Testis (tissue), 3 donors: ENCODE data around the gene DCHS2. TPM values are rescaled to one million over a fixed set of nuclear protein-coding genes. Genes with fewer than 3 reads are reported as not detected.
A peak's percentile ranks its signal among the peaks of the same experiment; 100 is the strongest.

ENCODE experiments used
- DNase-seq: peaks from one replicate; pipeline ENCODE4 v3.0.0-alpha.2; 2019
- H3K27ac ChIP-seq, 2 donors: fragments of 200-600 bp; sonication (generic); one replicate each; pipeline ENCODE4 v1.5.1; 2019
- H3K27me3 ChIP-seq: fragments of 200-600 bp; sonication (generic); one replicate; pipeline ENCODE4 v1.5.1; 2019
- H3K36me3 ChIP-seq: fragments of 200-600 bp; sonication (generic); one replicate; pipeline ENCODE4 v1.5.1; 2017; ENCODE audit warnings: low read depth; ENCODE audit errors: missing control alignments
- H3K4me1 ChIP-seq: fragments of 200-600 bp; sonication (generic); one replicate; pipeline ENCODE4 v1.5.1; 2019
- H3K4me3 ChIP-seq, 2 donors: fragments of 200-600 bp; sonication (generic); one replicate each; pipeline ENCODE4 v1.5.1; 2017 to 2019
- H3K9me3 ChIP-seq: fragments of 200-600 bp; sonication (generic); one replicate; pipeline ENCODE4 v1.5.1; 2017
- CTCF ChIP-seq, 3 experiments: fragments of 450-650 bp in 2 of 3; fragments of 200-600 bp in 1 of 3; sonication (generic) in 1 of 3; IDR thresholded peaks; one replicate each; pipeline ENCODE4 v1.5.1; 2016 to 2019; ENCODE audit warnings: antibody characterized with exemption in 3 of 3, mild to moderate bottlenecking in 2 of 3, moderate library complexity in 1 of 3
- POLR2A ChIP-seq: fragments of 450-650 bp; IDR thresholded peaks from one replicate; pipeline ENCODE4 v1.6.1; 2017; ENCODE audit warnings: antibody characterized with exemption, mild to moderate bottlenecking, moderate library complexity
- WGBS, 2 donors: methylation state at CpG; one replicate each; pipeline ENCODE4 v1.1.5; 2018; 5-methylcytosine and 5-hydroxymethylcytosine counted together
- intact Hi-C: fragments of 100-400 bp; cut with DNase I; formaldehyde crosslinking; loops from one replicate; pipeline ENCODE4 v1.15.1; 2023; ENCODE audit warnings: low total_unique reads
- polyA plus RNA-seq: library from polyadenylated mRNA; stranded (reverse); fragments of 350-450 nt; fragmentation: Illumina TruSeq; extraction: RNeasy Lipid Tissue Mini Kit (QIAGEN cat#74804); gene quantifications from one replicate; pipeline ENCODE4 v1.2.3, GENCODE V29; 2014; ENCODE audit warnings: low read depth, low replicate concordance; ENCODE audit not compliant: insufficient read depth
- total RNA-seq, 2 donors: library from RNA; depleted of rRNA; stranded (reverse); fragments of >200 nt; gene quantifications; one replicate each; pipeline ENCODE4 v1.2.3, GENCODE V29; 2016

DCHS2 gene
- total and polyA plus RNA-seq, 3 donors from 2014 or later, result 2.4 to 6.5 (median 4.7) TPM

DNA sequence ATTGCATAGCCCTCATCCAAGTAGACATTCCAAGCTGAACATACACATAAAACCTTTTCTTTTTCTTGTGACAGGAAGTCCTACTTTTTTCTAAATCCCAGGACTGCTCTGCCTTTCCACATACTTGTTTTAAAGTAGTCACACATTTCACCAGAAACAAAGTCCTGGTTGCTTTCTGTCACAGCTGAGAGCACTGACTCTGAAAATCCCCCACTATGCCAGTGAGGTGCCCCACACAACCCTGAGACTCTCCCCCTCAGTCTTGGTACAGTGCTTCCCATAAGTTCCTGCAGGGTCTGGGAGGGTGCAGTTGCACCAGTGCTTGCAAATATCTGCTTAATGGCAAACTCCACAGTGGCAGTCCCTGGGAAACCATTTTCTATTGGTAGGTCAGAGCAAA is 84.2 kb downstream of the DCHS2 start:
- Histone ChIP-seq H3K27ac (no peak overlapping the region), H3K27me3 (peaks cover 3% of the 10 kb centered on the region), H3K9me3 (no peaks in the 10 kb centered on the region), H3K36me3 (no peaks in the 10 kb centered on the region), H3K4me3 (no peak overlapping the region), H3K4me1 (no peaks in the 10 kb centered on the region)
- TF ChIP-seq POLR2A (no peak), CTCF (IDR thresholded peaks at IDR 0.05) (no peak)
- no peak for DNase-seq
- intact Hi-C loops, result no loop called here

GRCh38 chr4:154406018-154406795 is 85.4 kb downstream of the DCHS2 start:
- intact Hi-C loops, result no loop called here
- Histone ChIP-seq H3K9me3 (no peaks in the 10 kb centered on the region), H3K27me3 (no peaks in the 10 kb centered on the region), H3K27ac (no peak overlapping the region), H3K36me3 (no peaks in the 10 kb centered on the region), H3K4me3 (no peak overlapping the region), H3K4me1 (no peaks in the 10 kb centered on the region)
- 80 to 83% methylated on average over 4 of the region's 4 CpGs for WGBS, 2 donors
- TF ChIP-seq POLR2A, result no peak
- no peak for DNase-seq

DNA sequence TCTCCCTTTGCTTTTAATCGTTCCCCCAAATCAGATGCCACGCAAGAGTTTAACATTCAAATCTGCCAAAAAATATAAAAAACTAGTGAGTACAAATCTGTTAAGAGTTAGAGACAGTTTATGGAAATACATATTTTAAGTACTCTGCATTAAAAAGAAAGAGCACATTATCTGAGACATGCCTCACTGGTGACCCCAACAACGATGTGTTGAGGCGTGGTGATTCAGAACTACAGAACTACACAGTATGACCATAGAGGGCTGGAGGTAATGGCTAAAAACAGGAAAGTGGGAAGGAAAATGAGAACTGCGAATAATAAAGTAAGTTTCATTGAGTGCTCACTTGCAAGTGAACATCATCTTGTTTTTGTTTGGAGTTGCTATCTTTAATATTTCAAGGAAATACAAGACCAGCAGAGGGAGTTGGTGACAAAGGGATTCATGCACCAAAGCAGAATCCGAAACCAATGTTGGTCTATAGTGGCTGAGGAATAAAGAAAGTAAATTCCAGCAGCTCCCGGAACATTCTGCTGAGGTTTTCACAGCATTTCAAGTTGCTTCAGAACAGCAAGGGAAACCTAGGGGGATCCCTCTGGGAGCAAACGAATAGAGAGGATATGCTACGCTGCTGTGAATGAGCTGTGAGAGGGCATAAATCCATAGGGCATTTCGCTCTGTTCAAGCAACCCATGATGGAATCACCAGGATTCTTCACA is 92.2 kb downstream of the DCHS2 start:
- Histone ChIP-seq H3K36me3 (no peaks in the 10 kb centered on the region), H3K4me1 (no peaks in the 10 kb centered on the region), H3K4me3 (peak overlapping the region; percentile 22 to 27), H3K9me3 (no peaks in the 10 kb centered on the region), H3K27ac (no peak overlapping the region), H3K27me3 (no peaks in the 10 kb centered on the region)
- intact Hi-C loops, result no loop called here
- DNase-seq, result no peak
- TF ChIP-seq POLR2A (no peak), CTCF (IDR thresholded peaks at IDR 0.05) (peak; percentile 24 to 30 (median 27))
- WGBS, 2 donors, result 40 to 51% methylated on average over 9 to 10 of the region's 10 CpGs

DNA sequence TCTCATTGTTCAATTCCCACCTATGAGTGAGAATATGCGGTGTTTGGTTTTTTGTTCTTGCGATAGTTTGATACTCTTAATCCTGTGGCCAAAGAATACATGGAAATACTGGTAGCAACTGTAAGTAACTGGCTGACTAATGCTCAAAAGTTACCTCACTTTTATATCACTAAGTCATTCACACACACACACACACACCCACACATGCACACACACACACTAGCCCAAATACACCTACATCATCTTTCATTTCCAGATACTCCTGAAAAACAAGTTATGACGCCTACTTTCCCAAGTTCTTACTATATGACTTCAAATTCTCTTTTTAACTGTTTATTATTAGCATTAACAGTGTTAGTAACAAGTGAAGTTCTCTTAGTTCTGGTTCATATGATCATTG is 101.3 kb downstream of the DCHS2 start:
- intact Hi-C loops, result no loop called here
- 98 to 99% methylated on average over 2 to 3 of the region's 3 CpGs for WGBS, 2 donors
- no peak for DNase-seq

More for the DNA sequence above, 101.3 kb downstream of the DCHS2 start:
- no peaks in the 10 kb centered on the region for H3K4me1 ChIP-seq
- H3K4me3 ChIP-seq, result no peak overlapping the region
- H3K27ac ChIP-seq, result no peak overlapping the region
- no peaks in the 10 kb centered on the region for H3K36me3 ChIP-seq
- TF ChIP-seq CTCF (IDR thresholded peaks at IDR 0.05) (no peak), POLR2A (no peak)
- no peaks in the 10 kb centered on the region for H3K27me3 ChIP-seq
- no peaks in the 10 kb centered on the region for H3K9me3 ChIP-seq
